HCT116 (cell line): ENCODE results near the gene CTRL. TPM values are rescaled to one million over a fixed set of nuclear protein-coding genes. Genes with fewer than 3 reads are reported as not detected.
A peak's percentile ranks its signal among the peaks of the same experiment; 100 is the strongest.

Experiments used
- ATAC-seq: fragments of 200-7000 bp; cut with Tn5 transposase; 2 replicates; pipeline ENCODE4 v1.9.1; 2020; ENCODE audit warnings: mild to moderate bottlenecking, moderate library complexity
- BruUV-seq: library from RNA; stranded (reverse); fragments of 400-500 nt; replicated peaks from 2 replicates; lab custom pipeline; 2021; lab: Mats Ljungman, UMichigan
- CTCF ChIA-PET: fragments of 300-600 bp; sonication (Branson Sonifier 250); formaldehyde crosslinking; loops from one replicate; lab custom pipeline; 2021; ENCODE audit warnings: antibody characterized with exemption; lab: Charles Lee
- POLR2A ChIA-PET: fragments of 300-600, 350-600 bp; sonication (Branson Sonifier 250); formaldehyde crosslinking; loops from one replicate; lab custom pipeline; 2021; ENCODE audit warnings: antibody characterized with exemption; lab: Charles Lee
- RAD21 ChIA-PET, 2 experiments: fragments of 300-600 bp; sonication (Branson Sonifier 250); formaldehyde crosslinking; loops; one replicate each; lab custom pipeline; 2023; ENCODE audit warnings: low total read pairs in 2 of 2; ENCODE audit not compliant: uncharacterized antibody in 2 of 2, unreplicated experiment in 2 of 2, low non-redundant PET in 1 of 2; lab: Charles Lee
- DNase-seq: peaks from one replicate; pipeline ENCODE4 v3.0.0-alpha.2; 2010; ENCODE audit warnings: low read depth, low spot score
- H2AFZ ChIP-seq: fragments of 200-600 bp; shearing (Covaris generic), sonication (generic); 2 replicates; pipeline ENCODE4 v1.6.1; 2017; ENCODE audit warnings: low read depth, mixed run types, mixed read lengths, antibody characterized with exemption, low read length; ENCODE audit not compliant: poor library complexity, severe bottlenecking
- H3K27ac ChIP-seq: 2 replicates; pipeline ENCODE4 v1.5.1; 2012; ENCODE audit warnings: low read depth, low read length
- H3K27me3 ChIP-seq: fragments of 200-600 bp; sonication (generic); 2 replicates; pipeline ENCODE4 v1.6.1; 2016; ENCODE audit warnings: mixed run types, low read length, mixed read lengths; ENCODE audit not compliant: insufficient read depth
- H3K36me3 ChIP-seq, 2 experiments: fragments of 200-500 bp in 1 of 2; fragments of 200-600 bp in 1 of 2; sonication (Bioruptor generic) in 1 of 2; sonication (generic) in 1 of 2; 2 replicates each; pipeline versions ENCODE4 v1.5.1 to v1.6.1; 2014 to 2016; ENCODE audit warnings: low read length in 2 of 2, inconsistent platforms in 1 of 2, mixed read lengths in 1 of 2, mixed run types in 1 of 2; ENCODE audit not compliant: insufficient read depth in 2 of 2, control insufficient read depth in 1 of 2
- H3K4me1 ChIP-seq, 2 experiments: fragments of 200-600 bp in 1 of 2; sonication (generic) in 1 of 2; 2 replicates each; pipeline versions ENCODE4 v1.5.1 to v1.6.1; 2012 to 2017; ENCODE audit warnings: low read length in 2 of 2, inconsistent platforms in 1 of 2, mild to moderate bottlenecking in 1 of 2, mixed read lengths in 1 of 2, mixed run types in 1 of 2, moderate library complexity in 1 of 2; ENCODE audit not compliant: insufficient read depth in 2 of 2, control insufficient read depth in 1 of 2
- H3K4me2 ChIP-seq: fragments of 200-600 bp; sonication (generic); 2 replicates; pipeline ENCODE4 v1.6.1; 2017; ENCODE audit warnings: mixed run types, low read length, mixed read lengths
- H3K4me3 ChIP-seq, 2 experiments: fragments of 200-600 bp in 1 of 2; sonication (generic) in 1 of 2; replicated peaks in 1 of 2; 2 replicates each; pipeline ENCODE4 v1.5.1; 2011 to 2016; ENCODE audit warnings: low read length in 2 of 2, control low read depth in 1 of 2, low read depth in 1 of 2, mild to moderate bottlenecking in 1 of 2, mixed read lengths in 1 of 2, mixed run types in 1 of 2
- H3K79me2 ChIP-seq: fragments of 200-600 bp; sonication (generic); 2 replicates; pipeline ENCODE4 v1.6.1; 2017; ENCODE audit warnings: mild to moderate bottlenecking, mixed run types, low read length, moderate library complexity, mixed read lengths; ENCODE audit not compliant: insufficient read depth
- H3K9ac ChIP-seq: fragments of 200-600 bp; sonication (generic); 2 replicates; pipeline ENCODE4 v1.6.1; 2016; ENCODE audit warnings: low read length, mixed read lengths
- H3K9me2 ChIP-seq: fragments of 200-600 bp; sonication (generic), shearing (Covaris generic); 2 replicates; pipeline ENCODE4 v1.6.1; 2017; ENCODE audit warnings: mixed run types, mild to moderate bottlenecking, moderate library complexity; ENCODE audit not compliant: insufficient read depth
- H3K9me3 ChIP-seq, 2 experiments: fragments of 200-500 bp in 1 of 2; fragments of 200-600 bp in 1 of 2; sonication (Bioruptor generic) in 1 of 2; sonication (generic) in 1 of 2; 2 replicates each; pipeline ENCODE4 v1.6.1; 2014 to 2017; ENCODE audit warnings: low read length in 2 of 2, mixed read lengths in 2 of 2, inconsistent platforms in 1 of 2, low read depth in 1 of 2, mild to moderate bottlenecking in 1 of 2, mixed run types in 1 of 2, moderate library complexity in 1 of 2; ENCODE audit not compliant: control insufficient read depth in 1 of 2, insufficient read depth in 1 of 2
- H4K20me1 ChIP-seq: fragments of 200-600 bp; sonication (generic), shearing (Covaris generic); 2 replicates; pipeline ENCODE4 v1.6.1; 2017; ENCODE audit warnings: mixed run types, mild to moderate bottlenecking, moderate library complexity; ENCODE audit not compliant: insufficient read depth
- EGR1 ChIP-seq: IDR thresholded peaks from 2 replicates; pipeline ENCODE4 v1.6.1; 2012; ENCODE audit warnings: low read depth
- ELF1 ChIP-seq: IDR thresholded peaks from 2 replicates; pipeline ENCODE4 v1.6.1; 2012; ENCODE audit warnings: low read depth, borderline replicate concordance
- POLR2A ChIP-seq: IDR thresholded peaks from 2 replicates; pipeline ENCODE4 v1.7.0; 2011; ENCODE audit warnings: borderline replicate concordance; ENCODE audit not compliant: insufficient read depth, insufficient read length; ENCODE audit errors: extremely low read depth
- POLR2AphosphoS5 ChIP-seq: IDR thresholded peaks from 2 replicates; pipeline ENCODE4 v1.6.1; 2011; ENCODE audit warnings: mild to moderate bottlenecking, low read depth, low read length, moderate library complexity
- REST ChIP-seq: IDR thresholded peaks from 2 replicates; pipeline ENCODE4 v1.6.1; 2012; ENCODE audit warnings: low read depth
- ZBTB33 ChIP-seq: IDR thresholded peaks from 2 replicates; pipeline ENCODE4 v1.6.1; 2011; ENCODE audit warnings: mild to moderate bottlenecking, low read length, moderate library complexity; ENCODE audit not compliant: insufficient replicate concordance; ENCODE audit errors: extremely low read depth
- ZFX ChIP-seq: fragments of 450-650 bp; IDR thresholded peaks from 2 replicates; pipeline ENCODE4 v1.6.1; 2017
- intact Hi-C: fragments of 100-400 bp; cut with micrococcal nuclease; formaldehyde crosslinking; loops from 2 replicates; pipeline ENCODE4 v1.10.0; 2022
- total RNA-seq: library from RNA; stranded (reverse); gene quantifications from one replicate; pipeline ENCODE4 v1.2.1, GENCODE V29; 2021; ENCODE audit not compliant: unreplicated experiment

CTRL gene
- total RNA-seq, 1 experiment from 2014 or later: 3.4 TPM

- no peaks in the 10 kb centered on the region for H3K9me3 ChIP-seq
- H3K27me3 ChIP-seq: no peaks in the 10 kb centered on the region
- ChIA-PET POLR2A (no interaction called here), RAD21 (no interaction called here), CTCF (interaction anchor here (0.6 kb wide), 1 partner anchor 20 kb away, joined by 3 read pairs; no protein-coding TSS in a partner anchor)
- intact Hi-C loops: no loop called here
- H3K9me2 ChIP-seq: no peaks in the 10 kb centered on the region
- H2AFZ ChIP-seq: peak within 1 kb of the TSS; percentile 20
- H3K4me1 ChIP-seq: peaks cover 21 to 26% of the 10 kb centered on the region in 2 experiments
- peak within 1 kb of the TSS; percentile 92 for H3K9ac ChIP-seq
- H3K4me2 ChIP-seq: peak within 1 kb of the TSS; percentile 87
- H3K79me2 ChIP-seq: peaks cover 32% of the 10 kb centered on the region
- ATAC-seq (peak; percentile 83), DNase-seq (peak; percentile 19)
- H3K4me3 ChIP-seq: peak within 1 kb of the TSS; percentile 86
- H4K20me1 ChIP-seq: no peaks in the 10 kb centered on the region
- no TSS peak for BruUV-seq
- no peaks in the 10 kb centered on the region for H3K36me3 ChIP-seq
- peak within 1 kb of the TSS; percentile 87 for H3K27ac ChIP-seq
- TF ChIP-seq ELF1: no peak
- TF ChIP-seq ZFX: peak; percentile 77; the same call in 1 of the 2 replicates
- peak; percentile 77 for TF ChIP-seq POLR2AphosphoS5
- TF ChIP-seq REST: no peak
- peak; percentile 33 for TF ChIP-seq POLR2A
- peak; percentile 62 for TF ChIP-seq ZBTB33
- TF ChIP-seq EGR1: peak; percentile 82
These were observed 37.0 kb upstream of the CTRL start, which contains the start of gene SLC12A4 for GRCh38 chr16:67968400-67969253. TSS of gene SLC12A4 (minus strand) at chr16:67968637. CDS start at chr16:67968553, 84 bp downstream.
